Testis (tissue), 2 donors: Measurements from ENCODE around the gene PHKG1.
"Not testable (repeated sequence)": the region's sequence is repeated elsewhere in the genome, so short reads cannot be mapped to it uniquely, and the experiment has no call there.

Experiments used
- CTCF ChIP-seq, 3 experiments: fragments of 450-650 bp in 2 of 3; fragments of 200-600 bp in 1 of 3; sonication (generic) in 1 of 3; IDR thresholded peaks; one replicate each; pipeline ENCODE4 v1.5.1; 2016 to 2019; ENCODE audit warnings: antibody characterized with exemption in 3 of 3, mild to moderate bottlenecking in 2 of 3, moderate library complexity in 1 of 3
- POLR2A ChIP-seq: fragments of 450-650 bp; IDR thresholded peaks from one replicate; pipeline ENCODE4 v1.6.1; 2017; ENCODE audit warnings: antibody characterized with exemption, mild to moderate bottlenecking, moderate library complexity

GRCh38 chr7:56092388-56092787 lies 364 bp downstream of the PHKG1 start:
- TF ChIP-seq POLR2A; CTCF (IDR thresholded peaks at IDR 0.05): not testable (repeated sequence)
